Uterus (tissue), 4 donors: ENCODE measurements around the gene ZNF474. TPM values are rescaled to one million over a fixed set of nuclear protein-coding genes. Genes with fewer than 3 reads are reported as not detected.

Source experiments
- DNase-seq, 2 donors: peaks; one replicate each; pipeline ENCODE4 v3.0.0-alpha.2; 2019 to 2020
- H3K27ac ChIP-seq, 2 donors: fragments of 200-600 bp; sonication (generic); 1 replicate in 1 of 2; 2 replicates in 1 of 2; pipeline ENCODE4 v1.5.1; 2016 to 2018
- H3K27me3 ChIP-seq, 2 donors: fragments of 200-600 bp; sonication (generic); one replicate each; pipeline ENCODE4 v1.5.1; 2018 to 2019; ENCODE audit warnings: control low read depth in 1 of 2
- H3K36me3 ChIP-seq, 2 donors: fragments of 200-600 bp; sonication (generic); one replicate each; pipeline ENCODE4 v1.5.1; 2019; ENCODE audit warnings: control low read depth in 1 of 2
- H3K4me1 ChIP-seq, 2 donors: fragments of 200-600 bp; sonication (generic); one replicate each; pipeline ENCODE4 v1.5.1; 2018 to 2019; ENCODE audit warnings: control low read depth in 1 of 2
- H3K4me3 ChIP-seq, 2 donors: fragments of 200-600 bp; sonication (generic); 1 replicate in 1 of 2; 2 replicates in 1 of 2; pipeline ENCODE4 v1.5.1; 2018 to 2019; ENCODE audit warnings: mild to moderate bottlenecking in 1 of 2
- H3K9me3 ChIP-seq, 2 donors: fragments of 200-600 bp; sonication (generic); one replicate each; pipeline ENCODE4 v1.5.1; 2019; ENCODE audit warnings: control low read depth in 1 of 2
- CTCF ChIP-seq, 4 experiments: fragments of 200-600 bp in 2 of 4; fragments of 450-650 bp in 2 of 4; sonication (generic) in 2 of 4; IDR thresholded peaks; one replicate each; pipeline ENCODE4 v1.5.1; 2016 to 2019; ENCODE audit warnings: antibody characterized with exemption in 4 of 4, mild to moderate bottlenecking in 2 of 4, moderate library complexity in 1 of 4
- POLR2A ChIP-seq, 2 donors: fragments of 450-650 bp; IDR thresholded peaks; one replicate each; pipeline ENCODE4 v1.6.1; 2016; ENCODE audit warnings: antibody characterized with exemption in 2 of 2, mild to moderate bottlenecking in 1 of 2, moderate library complexity in 1 of 2
- intact Hi-C: fragments of 100-400 bp; cut with DNase I; formaldehyde crosslinking; loops from one replicate; pipeline ENCODE4 v1.15.1; 2023; ENCODE audit warnings: low total_unique reads
- total RNA-seq, 4 donors: library from RNA; depleted of rRNA in 3 of 4; stranded (reverse); fragments of >200 nt in 3 of 4; gene quantifications; one replicate each; pipeline versions ENCODE4 v1.1.0 to v1.2.4, GENCODE V29; 2014 to 2023
- donor health status: DM: yes; HTN: yes; CAD: no.

Gene ZNF474
- total RNA-seq, 4 donors from 2014 or later, result 0.37 to 1.1 TPM; not detected in 2

GRCh38 chr5:122138356-122138755 lies 9.0 kb downstream of the ZNF474 start:
- no peak for DNase-seq
- intact Hi-C loops, result no loop called here
- no peak overlapping the region for H3K27ac ChIP-seq
- H3K4me1 ChIP-seq, result no peaks in the 10 kb centered on the region
- no peak for TF ChIP-seq POLR2A (IDR thresholded peaks at IDR 0.05)
- TF ChIP-seq CTCF (IDR thresholded peaks at IDR 0.05), result no peak
- no peaks in the 10 kb centered on the region for H3K27me3 ChIP-seq
- H3K9me3 ChIP-seq, result no peaks in the 10 kb centered on the region
- no peak overlapping the region for H3K4me3 ChIP-seq
- H3K36me3 ChIP-seq, result no peaks in the 10 kb centered on the region

- Histone ChIP-seq H3K9me3 (no peaks in the 10 kb centered on the region), H3K36me3 (no peaks in the 10 kb centered on the region), H3K4me3 (no peak overlapping the region), H3K27ac (no peak overlapping the region), H3K27me3 (no peaks in the 10 kb centered on the region), H3K4me1 (no peaks in the 10 kb centered on the region)
- no peak for DNase-seq
- TF ChIP-seq POLR2A (IDR thresholded peaks at IDR 0.05), result no peak
- no peak for TF ChIP-seq CTCF (IDR thresholded peaks at IDR 0.05)
- intact Hi-C loops, result no loop called here
Observed at GRCh38 chr5:122140900-122141299, 11.6 kb downstream of the ZNF474 start.

GRCh38 chr5:122141751-122142150 lies 12.4 kb downstream of the ZNF474 start:
- no peak for TF ChIP-seq CTCF (IDR thresholded peaks at IDR 0.05)
- TF ChIP-seq POLR2A (IDR thresholded peaks at IDR 0.05), result no peak
- intact Hi-C loops, result no loop called here

GRCh38 chr5:122142480-122143164 lies 13.3 kb downstream of the ZNF474 start:
- Histone ChIP-seq H3K27me3 (no peaks in the 10 kb centered on the region), H3K4me3 (no peak overlapping the region), H3K27ac (no peak overlapping the region), H3K36me3 (no peaks in the 10 kb centered on the region), H3K4me1 (no peaks in the 10 kb centered on the region), H3K9me3 (no peaks in the 10 kb centered on the region)
- intact Hi-C loops, result no loop called here
- no peak for DNase-seq
- TF ChIP-seq CTCF (IDR thresholded peaks at IDR 0.05) (no peak), POLR2A (IDR thresholded peaks at IDR 0.05) (no peak)

More at GRCh38 chr5:122141751-122142150, 12.4 kb downstream of the ZNF474 start:
- Histone ChIP-seq H3K4me1 (no peaks in the 10 kb centered on the region), H3K27ac (no peak overlapping the region), H3K36me3 (no peaks in the 10 kb centered on the region), H3K4me3 (no peak overlapping the region), H3K27me3 (no peaks in the 10 kb centered on the region), H3K9me3 (no peaks in the 10 kb centered on the region)
- DNase-seq, result no peak

GRCh38 chr5:122144236-122144635 lies 14.9 kb downstream of the ZNF474 start:
- no peak overlapping the region for H3K4me3 ChIP-seq
- DNase-seq, result no peak
- TF ChIP-seq CTCF (IDR thresholded peaks at IDR 0.05) (no peak), POLR2A (IDR thresholded peaks at IDR 0.05) (no peak)
- H3K9me3 ChIP-seq, result no peaks in the 10 kb centered on the region
- H3K27ac ChIP-seq, result no peak overlapping the region
- intact Hi-C loops, result no loop called here
- no peaks in the 10 kb centered on the region for H3K36me3 ChIP-seq
- no peaks in the 10 kb centered on the region for H3K4me1 ChIP-seq
- no peaks in the 10 kb centered on the region for H3K27me3 ChIP-seq
